H1 (cell line): ENCODE results near the gene MESD. TPM values are rescaled to one million over a fixed set of nuclear protein-coding genes. Genes with fewer than 3 reads are reported as not detected.

ENCODE experiments used
- CTCF ChIA-PET: fragments of 300-600 bp; sonication (Branson Sonifier 250); formaldehyde crosslinking; loops from one replicate; lab custom pipeline; 2021; ENCODE audit not compliant: partially characterized antibody; lab: Charles Lee
- POLR2A ChIA-PET: fragments of 300-600 bp; sonication (Branson Sonifier 250); formaldehyde crosslinking; loops from one replicate; lab custom pipeline; 2021; ENCODE audit warnings: inconsistent platforms; ENCODE audit not compliant: partially characterized antibody; lab: Charles Lee
- DNase-seq, 2 experiments: peaks; one replicate each; pipeline versions ENCODE4 v3.0.0 to v3.0.0-alpha.2; 2010 to 2022; ENCODE audit warnings: low spot score in 2 of 2, low read depth in 1 of 2, mixed read lengths in 1 of 2
- FAIRE-seq: peaks from 2 replicates; lab custom pipeline; 2011; peaks lifted over from hg19 to GRCh38; lab: Jason Lieb, UNC
- H2AFZ ChIP-seq: 2 replicates; pipeline ENCODE4 v1.8.1; 2012; ENCODE audit warnings: low read length, inconsistent platforms
- H2AK5ac ChIP-seq: 2 replicates; pipeline ENCODE4 v1.6.1; 2013; ENCODE audit warnings: low read depth, low read length
- H2BK120ac ChIP-seq: replicated peaks from 2 replicates; pipeline ENCODE3; 2013; ENCODE audit warnings: low read depth, low read length, inconsistent platforms
- H2BK12ac ChIP-seq: 2 replicates; pipeline ENCODE4 v1.6.1; 2013; ENCODE audit warnings: low read depth, low read length
- H2BK15ac ChIP-seq: 2 replicates; pipeline ENCODE4 v1.6.1; 2013; ENCODE audit warnings: low read length
- H2BK20ac ChIP-seq: 2 replicates; pipeline ENCODE4 v1.6.1; 2013; ENCODE audit warnings: low read length
- H2BK5ac ChIP-seq: 2 replicates; pipeline ENCODE4 v1.6.1; 2013; ENCODE audit warnings: low read depth, low read length
- H3K14ac ChIP-seq: 2 replicates; pipeline ENCODE4 v1.6.1; 2013; ENCODE audit warnings: inconsistent platforms; ENCODE audit not compliant: insufficient read length
- H3K18ac ChIP-seq: 2 replicates; pipeline ENCODE4 v1.6.1; 2013; ENCODE audit warnings: low read length; ENCODE audit errors: extremely low read depth
- H3K23ac ChIP-seq: 2 replicates; pipeline ENCODE4 v1.6.1; 2013; ENCODE audit warnings: inconsistent platforms; ENCODE audit not compliant: insufficient read length
- H3K23me2 ChIP-seq: 2 replicates; pipeline ENCODE4 v1.6.1; 2013; ENCODE audit warnings: low read depth, low read length
- H3K27ac ChIP-seq: 2 replicates; pipeline ENCODE4 v1.6.1; 2011; ENCODE audit warnings: low read depth, low read length, inconsistent platforms
- H3K27me3 ChIP-seq, 4 experiments: replicated peaks in 1 of 4; 1 replicate in 1 of 4; 2 replicates in 3 of 4; pipeline versions ENCODE4 v1.6.1 to v1.8.1; 2011 to 2013; ENCODE audit warnings: low read length in 3 of 4, mild to moderate bottlenecking in 3 of 4, inconsistent platforms in 2 of 4, mixed read lengths in 2 of 4, moderate library complexity in 1 of 4; ENCODE audit not compliant: control insufficient read depth in 3 of 4, insufficient read depth in 3 of 4; ENCODE audit errors: extremely low read depth in 1 of 4
- H3K36me3 ChIP-seq, 4 experiments: 2 replicates each; pipeline versions ENCODE4 v1.6.1 to v1.8.1; 2011 to 2013; ENCODE audit warnings: mild to moderate bottlenecking in 4 of 4, low read length in 3 of 4, moderate library complexity in 2 of 4, control low read depth in 1 of 4, inconsistent platforms in 1 of 4; ENCODE audit not compliant: insufficient read depth in 4 of 4, control insufficient read depth in 2 of 4
- H3K4ac ChIP-seq: replicated peaks from 2 replicates; pipeline ENCODE3; 2013; ENCODE audit warnings: low read length, low read depth, mixed read lengths, inconsistent platforms; ENCODE audit not compliant: insufficient read length
- H3K4me1 ChIP-seq, 4 experiments: replicated peaks in 1 of 4; 1 replicate in 1 of 4; 2 replicates in 3 of 4; pipeline versions ENCODE4 v1.6.1 to v1.8.1; 2011 to 2013; ENCODE audit warnings: low read length in 3 of 4, inconsistent platforms in 2 of 4, mixed read lengths in 1 of 4; ENCODE audit not compliant: insufficient read depth in 4 of 4, control insufficient read depth in 3 of 4
- H3K4me2 ChIP-seq, 2 experiments: 2 replicates each; pipeline versions ENCODE4 v1.6.1 to v1.8.1; 2011 to 2013; ENCODE audit warnings: low read depth in 2 of 2, low read length in 2 of 2, control low read depth in 1 of 2, inconsistent platforms in 1 of 2, mild to moderate bottlenecking in 1 of 2; ENCODE audit not compliant: insufficient read depth in 1 of 2
- H3K4me3 ChIP-seq, 4 experiments: fragments of 200-600, 300-600 bp in 1 of 4; sonication (generic), shearing (Covaris generic), sonication (Bioruptor Twin) in 1 of 4; 2 replicates each; pipeline versions ENCODE4 v1.5.1 to v1.8.1; 2011 to 2016; ENCODE audit warnings: low read length in 4 of 4, low read depth in 3 of 4, control low read depth in 2 of 4, inconsistent platforms in 2 of 4, mild to moderate bottlenecking in 2 of 4, mixed read lengths in 1 of 4, moderate library complexity in 1 of 4; ENCODE audit not compliant: insufficient read depth in 2 of 4; ENCODE audit errors: extremely low read depth in 1 of 4
- H3K56ac ChIP-seq: replicated peaks from 2 replicates; pipeline ENCODE3; 2013; ENCODE audit warnings: low read depth, mild to moderate bottlenecking, mixed read lengths, low read length, inconsistent platforms; ENCODE audit not compliant: insufficient read length
- H3K79me1 ChIP-seq: 2 replicates; pipeline ENCODE4 v1.6.1; 2013; ENCODE audit warnings: low read depth, low read length, control low read depth
- H3K79me2 ChIP-seq, 2 experiments: 2 replicates each; pipeline versions ENCODE4 v1.6.1 to v1.8.1; 2012 to 2013; ENCODE audit warnings: low read length in 2 of 2, mild to moderate bottlenecking in 2 of 2, inconsistent platforms in 1 of 2; ENCODE audit not compliant: insufficient read depth in 2 of 2, control insufficient read depth in 1 of 2
- H3K9ac ChIP-seq, 4 experiments: replicated peaks in 1 of 4; 1 replicate in 1 of 4; 2 replicates in 3 of 4; pipeline versions ENCODE4 v1.6.1 to v1.8.1; 2011 to 2013; ENCODE audit warnings: low read depth in 3 of 4, low read length in 3 of 4, control low read depth in 2 of 4, mild to moderate bottlenecking in 2 of 4, moderate library complexity in 2 of 4, inconsistent platforms in 1 of 4; ENCODE audit errors: extremely low read depth in 1 of 4
- H3K9me3 ChIP-seq, 2 experiments: 2 replicates each; pipeline versions ENCODE4 v1.6.1 to v1.8.1; 2012 to 2013; ENCODE audit warnings: mild to moderate bottlenecking in 2 of 2, moderate library complexity in 2 of 2, control low read depth in 1 of 2, inconsistent platforms in 1 of 2, low read depth in 1 of 2, low read length in 1 of 2, mixed read lengths in 1 of 2; ENCODE audit not compliant: insufficient read depth in 2 of 2
- H4K20me1 ChIP-seq, 2 experiments: replicated peaks in 1 of 2; 2 replicates each; pipeline versions ENCODE3 to v1.8.1; 2011 to 2013; ENCODE audit warnings: inconsistent platforms in 2 of 2, low read length in 2 of 2, mild to moderate bottlenecking in 1 of 2; ENCODE audit not compliant: insufficient read depth in 2 of 2, control insufficient read depth in 1 of 2
- H4K5ac ChIP-seq: 2 replicates; pipeline ENCODE4 v1.6.1; 2013; ENCODE audit warnings: low read length, low read depth, mixed read lengths, inconsistent platforms; ENCODE audit not compliant: insufficient read length
- H4K8ac ChIP-seq: 2 replicates; pipeline ENCODE4 v1.8.0; 2013; ENCODE audit warnings: mild to moderate bottlenecking, moderate library complexity, low read length, inconsistent platforms; ENCODE audit not compliant: insufficient read depth; ENCODE audit errors: extremely low read depth
- H4K91ac ChIP-seq: replicated peaks from 2 replicates; pipeline ENCODE3; 2013; ENCODE audit warnings: low read length, mixed read lengths, inconsistent platforms; ENCODE audit not compliant: insufficient read length
- CHD1 ChIP-seq: IDR thresholded peaks from 2 replicates; pipeline ENCODE4 v1.6.1; 2012; ENCODE audit warnings: low read depth, low read length, improper control_type of control experiment
- EGR1 ChIP-seq: IDR thresholded peaks from 2 replicates; pipeline ENCODE4 v1.6.1; 2011; ENCODE audit warnings: low read depth, low read length, borderline replicate concordance
- EZH2 ChIP-seq: fragments of 200-600 bp; sonication (generic); IDR thresholded peaks from 2 replicates; pipeline ENCODE4 v1.7.1; 2012; ENCODE audit warnings: low read depth, mild to moderate bottlenecking, moderate library complexity, low read length, inconsistent platforms; ENCODE audit not compliant: severe bottlenecking
- GABPA ChIP-seq: IDR thresholded peaks from 2 replicates; pipeline ENCODE4 v1.6.1; 2011; ENCODE audit warnings: mild to moderate bottlenecking, low read length, moderate library complexity, borderline replicate concordance; ENCODE audit not compliant: insufficient read depth
- MAFK ChIP-seq: IDR thresholded peaks from 2 replicates; pipeline ENCODE4 v1.6.1; 2012; ENCODE audit warnings: low read depth, mild to moderate bottlenecking, improper control_type of control experiment, low read length
- NRF1 ChIP-seq: IDR thresholded peaks from 2 replicates; pipeline ENCODE4 v1.6.1; 2011; ENCODE audit warnings: mild to moderate bottlenecking, low read depth, low read length, improper control_type of control experiment
- SIN3A ChIP-seq, 2 experiments: IDR thresholded peaks in 1 of 2; conservative IDR thresholded peaks in 1 of 2; 2 replicates each; pipeline ENCODE4 v1.6.1; 2011 to 2012; ENCODE audit warnings: low read length in 2 of 2, improper control_type of control experiment in 1 of 2, low read depth in 1 of 2, mild to moderate bottlenecking in 1 of 2
- SIRT6 ChIP-seq: IDR thresholded peaks from one replicate; pipeline ENCODE4 v1.7.1; 2012; ENCODE audit warnings: low read length, inconsistent platforms
- SP4 ChIP-seq: IDR thresholded peaks from 2 replicates; pipeline ENCODE4 v1.6.1; 2012; ENCODE audit warnings: low read length, inconsistent platforms
- SRF ChIP-seq: IDR thresholded peaks from 2 replicates; pipeline ENCODE4 v1.6.1; 2011; ENCODE audit warnings: mild to moderate bottlenecking, low read depth, low read length, moderate library complexity
- WGBS, 2 experiments: shearing (Covaris generic) in 1 of 2; methylation state at CpG; one replicate each; pipeline versions ENCODE4 v1.1.6 to v1.1.7; 2013 to 2015; ENCODE audit warnings: low lambda C conversion rate in 2 of 2, mixed read lengths in 2 of 2, inconsistent platforms in 1 of 2, low coverage in 1 of 2, missing lambda C conversion rate in 1 of 2; ENCODE audit not compliant: insufficient replicate concordance in 2 of 2, insufficient coverage in 1 of 2, insufficient read length in 1 of 2; ENCODE audit errors: extremely low coverage in 1 of 2, missing lambda C conversion rate in 1 of 2; 5-methylcytosine and 5-hydroxymethylcytosine counted together
- polyA plus RNA-seq, 7 experiments: library from polyadenylated mRNA; depleted of rRNA in 3 of 7; stranded (reverse) in 5 of 7; unstranded in 2 of 7; fragments of >200 nt in 5 of 7; fragments of 200-250 nt in 2 of 7; gene quantifications; 1 replicate in 5 of 7; 2 replicates in 1 of 7; 4 replicates in 1 of 7; pipeline versions ENCODE4 v1.2.1 to v1.2.3, GENCODE V29; 2011 to 2013; ENCODE audit warnings: missing spikeins in 2 of 7, mixed read lengths in 2 of 7
- total RNA-seq: library from RNA; stranded (reverse); fragmentation: NEBNext Ultra II Directional; extraction: Animal tissue kit (Norgen Biotek cat#: 25700); gene quantifications from 2 replicates; pipeline ENCODE4 v1.2.1, GENCODE V29; 2021

The MESD gene
- total and polyA plus RNA-seq, 2 of the 8 experiments (the other 6 are each of a cell fraction or from before 2014, with no cell fraction given), result 11.0 to 28.3 TPM

GRCh38 chr15:80950291-80951078, 39.1 kb downstream of the MESD start:
- Histone ChIP-seq H3K23ac (no peak overlapping the region), H3K27ac (no peak overlapping the region), H4K91ac (no peak overlapping the region), H2AFZ (no peak overlapping the region), H4K5ac (no peak overlapping the region), H3K79me2 (no peaks in the 10 kb centered on the region), H3K4me3 (no peak overlapping the region), H4K8ac (no peak overlapping the region), H3K9me3 (no peaks in the 10 kb centered on the region), H2AK5ac (no peak overlapping the region), H3K79me1 (peaks cover 7% of the 10 kb centered on the region), H2BK15ac (no peak overlapping the region), H2BK120ac (no peak overlapping the region), H3K4me1 (peaks cover 0 to 14% (median 6%) of the 10 kb centered on the region in 4 experiments; a peak in 5 of 7 replicates), H3K23me2 (no peaks in the 10 kb centered on the region), H3K4ac (no peak overlapping the region), H3K27me3 (no peaks in the 10 kb centered on the region), H3K56ac (no peak overlapping the region), H3K18ac (no peak overlapping the region), H3K36me3 (peaks cover 6 to 27% (median 10%) of the 10 kb centered on the region in 4 experiments; a peak in 4 of 8 replicates), H2BK5ac (no peak overlapping the region), H2BK20ac (no peak overlapping the region), H2BK12ac (no peak overlapping the region), H4K20me1 (no peaks in the 10 kb centered on the region), H3K4me2 (no peak overlapping the region), H3K9ac (no peak overlapping the region), H3K14ac (no peak overlapping the region)
- ChIA-PET POLR2A (interaction anchor here (1.0 to 1.4 kb wide), 3 partner anchors 10 to 17 kb away, joined by 3 to 4 read pairs (median 4); no protein-coding TSS in a partner anchor), CTCF (interaction anchor here (0.5 to 2.0 kb wide), 12 partner anchors 10 to 171 kb away, joined by 3 to 10 read pairs (median 4); partner anchors contain the start of gene CEMIP)
- DNase-seq (no peak), FAIRE-seq (no peak)
- 85% methylated on average over 8 of the region's 8 CpGs; no CpG with 5 or more reads in 1 of the 2 experiments for WGBS, 2 experiments
- TF ChIP-seq SIRT6, result no peak
- no peak for TF ChIP-seq SRF
- no peak for TF ChIP-seq EGR1
- TF ChIP-seq SIN3A (conservative IDR thresholded peaks at IDR 0.05 in 1 of 2, IDR thresholded peaks at IDR 0.05 in 1 of 2; ENCODE audit: low read depth in 1 of 2, low read length in 2 of 2), result no peak
- TF ChIP-seq GABPA, result no peak
- no peak for TF ChIP-seq EZH2
- TF ChIP-seq MAFK, result no peak
- no peak for TF ChIP-seq NRF1
- no peak for TF ChIP-seq SP4
- no peak for TF ChIP-seq CHD1
